Measurements from ENCODE around the gene PMP22.

PMP22 gene

DNA sequence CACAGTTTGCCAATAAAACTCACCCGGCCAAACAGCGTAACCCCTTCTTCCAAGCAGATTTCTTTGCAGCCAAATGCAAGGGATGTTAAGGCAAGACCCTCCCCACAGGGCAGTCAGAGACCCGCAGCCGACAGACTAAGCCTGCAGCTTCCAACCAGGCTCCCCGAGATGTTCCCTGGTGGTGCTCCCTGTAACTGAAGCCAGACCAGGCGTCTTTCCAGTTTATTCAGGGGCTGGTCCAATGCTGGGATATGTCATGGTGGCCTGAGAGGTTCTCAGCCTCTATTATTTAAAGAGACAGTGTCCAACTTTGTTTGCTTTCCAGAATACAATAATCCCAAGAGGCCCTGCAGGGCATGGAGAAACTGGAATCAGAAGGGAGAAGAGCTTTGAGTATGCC is at the start of gene PMP22:
TSS of gene PMP22 (minus strand) at position 196 of the 400 bp plus-strand sequence. CDS start 4,599 bp downstream, outside the sequence.
- no peaks in the 10 kb centered on the region for H3K9me3 ChIP-seq
- no peaks in the 10 kb centered on the region for H3K27me3 ChIP-seq (ENCODE audit: low read depth)
- in situ Hi-C loops (cut with MboI; ENCODE audit: low sequenced_read_pairs), result no loop called here
- no peak within 1 kb of the TSS for H3K4me3 ChIP-seq
- H3K4me1 ChIP-seq, result peaks cover 9% of the 10 kb centered on the region
- DNase-seq (ENCODE audit: low spot score in 2 of 2), result no peak
- H3K36me3 ChIP-seq (replicated peaks), result no peaks in the 10 kb centered on the region; the same call in 1 of the 2 replicates

DNA sequence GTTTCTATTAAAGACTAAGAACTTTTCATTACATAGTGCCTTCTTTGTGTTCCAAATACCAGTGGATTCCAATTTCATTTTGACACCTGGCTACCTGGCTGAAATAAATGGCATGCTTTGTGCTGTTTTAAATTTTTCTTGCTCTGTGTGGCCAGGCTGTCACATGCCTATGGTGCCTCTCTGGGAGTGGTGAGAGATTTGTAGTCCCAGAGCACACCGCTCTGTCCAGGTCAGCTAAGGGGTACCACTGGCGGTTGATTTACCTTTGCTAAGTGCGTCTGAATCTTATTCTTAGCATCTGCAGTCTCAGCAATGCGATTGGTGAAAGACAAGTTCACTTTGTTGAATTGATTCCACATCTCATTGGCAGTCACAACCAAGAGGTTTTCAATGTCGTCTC is 46.9 kb upstream of the PMP22 start:
- DNase-seq (ENCODE audit: low spot score in 2 of 2), result no peak
- no peaks in the 10 kb centered on the region for H3K36me3 ChIP-seq (replicated peaks)
- no peak overlapping the region for H3K4me3 ChIP-seq
- H3K4me1 ChIP-seq, result no peaks in the 10 kb centered on the region
- no peaks in the 10 kb centered on the region for H3K9me3 ChIP-seq
- H3K27me3 ChIP-seq (ENCODE audit: low read depth), result peaks cover 2% of the 10 kb centered on the region; the same call in 1 of the 2 replicates
- in situ Hi-C loops (cut with MboI; ENCODE audit: low sequenced_read_pairs), result no loop called here

DNA sequence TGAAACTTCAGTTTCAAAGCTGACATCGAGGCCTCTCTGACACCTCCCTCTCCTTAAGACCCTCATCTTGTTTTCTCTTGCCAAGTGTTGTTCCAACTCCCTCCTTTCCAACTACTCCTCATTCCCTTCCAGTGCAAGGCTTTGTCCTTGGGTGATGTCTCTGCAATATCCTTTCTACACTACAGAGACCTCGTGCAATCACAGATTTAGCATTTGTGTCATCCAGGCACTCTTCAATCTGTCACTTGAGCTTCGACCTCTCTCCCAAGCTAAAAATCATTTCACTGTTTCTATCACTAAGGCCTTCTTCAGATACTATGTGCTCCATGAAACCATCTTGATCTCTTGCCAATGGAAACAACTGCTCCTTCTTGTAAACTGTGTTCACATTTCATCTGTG is 44.7 kb upstream of the PMP22 start:
- Histone ChIP-seq H3K4me3 (no peak overlapping the region), H3K27me3 (ENCODE audit: low read depth) (peaks cover 2% of the 10 kb centered on the region; the same call in 1 of the 2 replicates), H3K36me3 (replicated peaks) (no peaks in the 10 kb centered on the region), H3K9me3 (no peaks in the 10 kb centered on the region), H3K4me1 (peaks cover 13% of the 10 kb centered on the region)
- no peak for DNase-seq (ENCODE audit: low spot score in 2 of 2)
- in situ Hi-C loops (cut with MboI; ENCODE audit: low sequenced_read_pairs), result no loop called here

DNA sequence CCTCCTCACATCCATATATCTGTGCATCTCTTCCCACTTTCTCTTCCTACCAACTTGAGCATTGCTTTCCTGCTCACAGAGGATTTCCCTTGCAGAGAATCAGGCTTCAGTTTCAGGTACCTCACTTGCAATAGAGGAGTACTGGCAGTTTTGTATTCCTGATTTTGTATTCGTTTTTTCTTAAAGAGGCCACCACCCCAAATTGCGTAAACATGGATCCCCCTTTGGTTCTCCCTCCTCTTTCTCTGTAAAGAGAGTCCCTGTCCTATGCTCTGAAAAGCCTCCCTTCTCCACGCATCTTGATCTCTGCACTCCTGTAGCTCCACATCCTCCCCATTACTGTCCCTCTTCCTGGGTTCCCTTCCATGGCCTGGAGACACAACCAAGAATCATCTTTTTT is 44.1 kb upstream of the PMP22 start:
- no peak overlapping the region for H3K4me3 ChIP-seq
- peaks cover under 1% of the 10 kb centered on the region; the same call in 1 of the 2 replicates for H3K27me3 ChIP-seq (ENCODE audit: low read depth)
- in situ Hi-C loops (cut with MboI; ENCODE audit: low sequenced_read_pairs), result no loop called here
- peaks cover 18% of the 10 kb centered on the region for H3K4me1 ChIP-seq
- no peaks in the 10 kb centered on the region for H3K9me3 ChIP-seq
- no peak for DNase-seq (ENCODE audit: low spot score in 2 of 2)
- no peaks in the 10 kb centered on the region for H3K36me3 ChIP-seq (replicated peaks)

DNA sequence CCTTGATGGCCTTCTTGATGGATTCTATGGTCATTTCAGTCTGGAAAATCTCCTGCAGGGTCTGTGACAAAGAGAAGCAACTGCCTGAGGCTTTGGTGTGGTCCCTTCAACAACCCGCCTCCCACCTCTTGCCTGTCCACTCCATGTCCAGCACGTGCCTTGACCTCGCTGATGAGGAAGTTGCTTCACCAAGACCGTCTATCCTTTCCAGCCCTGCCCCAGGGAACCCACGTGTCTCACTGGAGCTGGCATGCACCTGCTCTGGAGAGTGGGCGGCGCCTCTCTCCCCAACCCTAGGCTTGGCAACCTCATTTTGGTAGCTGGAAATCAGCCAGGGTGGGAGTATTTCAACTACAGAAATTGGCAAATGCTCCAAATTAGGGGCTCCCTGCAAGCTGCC is 43.6 kb upstream of the PMP22 start:
- no peak for DNase-seq (ENCODE audit: low spot score in 2 of 2)
- H3K36me3 ChIP-seq (replicated peaks), result no peaks in the 10 kb centered on the region
- H3K9me3 ChIP-seq, result no peaks in the 10 kb centered on the region
- peaks cover 23% of the 10 kb centered on the region for H3K4me1 ChIP-seq
- in situ Hi-C loops (cut with MboI; ENCODE audit: low sequenced_read_pairs), result no loop called here
- no peaks in the 10 kb centered on the region; the same call in 1 of the 2 replicates for H3K27me3 ChIP-seq (ENCODE audit: low read depth)
- H3K4me3 ChIP-seq, result no peak overlapping the region

DNA sequence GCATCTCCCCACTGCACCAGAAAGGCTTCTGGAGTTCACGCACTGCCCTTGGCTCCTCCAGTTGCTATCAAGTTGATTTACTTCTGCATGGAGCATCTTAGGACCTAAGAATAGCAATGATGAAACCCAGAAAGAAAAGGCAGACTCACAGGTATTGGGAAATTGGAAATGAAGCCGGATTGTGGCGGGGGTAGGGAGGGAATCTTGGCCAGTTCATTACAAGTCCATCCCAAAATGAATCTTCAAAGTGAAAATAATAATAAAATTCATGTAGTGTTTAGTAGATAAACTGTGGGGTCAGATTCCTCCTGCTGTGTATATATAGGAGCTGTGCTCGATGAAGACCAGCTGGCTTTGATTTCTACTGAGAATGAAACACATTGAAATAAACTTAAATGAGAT is 42.6 kb upstream of the PMP22 start:
- Histone ChIP-seq H3K36me3 (replicated peaks) (no peaks in the 10 kb centered on the region), H3K9me3 (no peaks in the 10 kb centered on the region), H3K4me1 (peaks cover 33% of the 10 kb centered on the region), H3K4me3 (no peak overlapping the region), H3K27me3 (ENCODE audit: low read depth) (no peaks in the 10 kb centered on the region; the same call in 1 of the 2 replicates)
- in situ Hi-C loops (cut with MboI; ENCODE audit: low sequenced_read_pairs), result no loop called here
- no peak for DNase-seq (ENCODE audit: low spot score in 2 of 2)

DNA sequence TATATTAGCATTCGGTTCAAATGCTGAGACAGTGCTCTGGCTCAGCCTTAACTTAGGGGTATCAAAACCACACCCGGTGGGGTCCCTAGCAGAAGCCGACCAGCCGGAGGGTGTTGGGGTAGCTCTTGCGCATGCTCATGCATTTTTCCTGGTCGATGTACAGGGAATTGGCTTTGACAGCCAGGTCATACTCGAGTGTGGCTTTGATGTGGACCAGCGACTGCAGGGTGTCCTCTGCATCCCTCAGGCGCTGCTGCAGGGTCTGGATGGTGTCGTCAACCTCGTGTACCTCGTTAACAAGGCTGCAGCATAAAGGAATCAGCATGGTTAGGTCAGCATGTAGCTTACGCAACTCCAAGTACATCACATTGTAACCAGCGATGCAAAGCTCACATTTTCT is 38.7 kb upstream of the PMP22 start:
- no peak overlapping the region for H3K4me3 ChIP-seq
- DNase-seq (ENCODE audit: low spot score in 2 of 2), result peak in 1 of 2 experiments; percentile 50
- no peaks in the 10 kb centered on the region for H3K36me3 ChIP-seq (replicated peaks)
- no peaks in the 10 kb centered on the region for H3K9me3 ChIP-seq
- in situ Hi-C loops (cut with MboI; ENCODE audit: low sequenced_read_pairs), result no loop called here
- H3K4me1 ChIP-seq, result peaks cover 33% of the 10 kb centered on the region
- no peaks in the 10 kb centered on the region for H3K27me3 ChIP-seq (ENCODE audit: low read depth)

DNA sequence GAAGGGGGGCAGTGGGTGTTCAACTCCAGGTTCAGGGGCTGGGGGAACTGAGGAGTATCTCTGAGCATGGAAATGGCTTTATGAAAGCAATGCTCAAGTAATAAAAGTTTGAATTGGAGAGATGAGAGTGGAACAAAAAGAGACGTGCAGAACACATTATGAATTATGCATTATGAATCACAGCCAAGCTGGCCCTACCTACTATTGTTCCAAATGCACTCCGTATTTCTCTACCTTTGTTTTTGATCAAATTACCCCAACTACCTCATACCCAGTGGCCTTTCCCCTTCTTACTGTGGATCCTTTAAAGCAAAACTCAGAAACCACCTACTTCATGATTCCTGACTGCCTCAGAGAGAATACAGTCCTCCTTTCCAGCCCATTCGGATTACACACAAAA is 38.1 kb upstream of the PMP22 start:
- Histone ChIP-seq H3K4me3 (no peak overlapping the region), H3K36me3 (replicated peaks) (no peaks in the 10 kb centered on the region), H3K4me1 (peaks cover 33% of the 10 kb centered on the region), H3K27me3 (ENCODE audit: low read depth) (no peaks in the 10 kb centered on the region), H3K9me3 (no peaks in the 10 kb centered on the region)
- in situ Hi-C loops (cut with MboI; ENCODE audit: low sequenced_read_pairs), result no loop called here
- no peak for DNase-seq (ENCODE audit: low spot score in 2 of 2)

DNA sequence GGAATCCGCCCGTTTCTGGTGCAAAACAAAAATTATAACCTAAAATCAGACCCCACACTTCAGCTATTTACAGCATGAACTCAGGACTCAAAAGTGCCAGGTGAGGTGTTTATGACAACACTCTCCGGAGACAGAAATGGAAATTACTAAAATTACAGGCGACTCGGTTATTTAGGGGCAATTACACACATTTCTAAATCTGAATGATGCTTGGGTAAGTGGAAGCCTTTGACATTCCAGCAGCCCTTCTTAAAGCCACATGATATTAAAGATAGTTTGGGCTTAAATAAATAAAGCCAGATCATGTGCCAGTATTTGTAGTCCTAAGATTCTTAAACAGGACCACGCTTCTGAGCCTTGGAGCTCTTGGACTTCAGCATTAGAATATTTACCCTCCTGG is 36.7 kb upstream of the PMP22 start:
- no peak overlapping the region for H3K4me3 ChIP-seq
- no peak for DNase-seq (ENCODE audit: low spot score in 2 of 2)
- H3K4me1 ChIP-seq, result peaks cover 33% of the 10 kb centered on the region
- in situ Hi-C loops (cut with MboI; ENCODE audit: low sequenced_read_pairs), result no loop called here
- H3K9me3 ChIP-seq, result no peaks in the 10 kb centered on the region
- no peaks in the 10 kb centered on the region for H3K27me3 ChIP-seq (ENCODE audit: low read depth)
- H3K36me3 ChIP-seq (replicated peaks), result no peaks in the 10 kb centered on the region

DNA sequence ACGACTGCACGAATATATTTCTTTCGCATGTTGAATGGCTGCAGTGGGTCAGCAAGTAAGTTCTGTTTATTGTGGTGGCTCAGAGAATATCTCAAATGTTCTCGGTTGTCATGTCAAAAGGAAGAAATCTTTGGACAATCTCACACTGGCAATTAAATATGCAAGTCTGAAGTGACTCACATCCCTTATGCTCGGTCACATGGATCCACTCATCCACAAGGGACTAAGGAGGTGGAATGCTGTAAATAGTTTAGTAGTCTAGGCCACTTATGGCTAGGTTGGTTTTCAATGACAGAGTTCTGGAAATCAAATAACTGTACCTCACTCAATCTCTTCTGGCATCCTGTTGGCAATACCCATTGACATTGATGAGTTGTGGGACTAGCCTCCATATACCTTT is 33.0 kb upstream of the PMP22 start:
- Histone ChIP-seq H3K27me3 (ENCODE audit: low read depth) (no peaks in the 10 kb centered on the region), H3K4me3 (no peak overlapping the region), H3K9me3 (no peaks in the 10 kb centered on the region), H3K4me1 (peaks cover 4% of the 10 kb centered on the region), H3K36me3 (replicated peaks) (no peaks in the 10 kb centered on the region)
- in situ Hi-C loops (cut with MboI; ENCODE audit: low sequenced_read_pairs), result no loop called here
- no peak for DNase-seq (ENCODE audit: low spot score in 2 of 2)

DNA sequence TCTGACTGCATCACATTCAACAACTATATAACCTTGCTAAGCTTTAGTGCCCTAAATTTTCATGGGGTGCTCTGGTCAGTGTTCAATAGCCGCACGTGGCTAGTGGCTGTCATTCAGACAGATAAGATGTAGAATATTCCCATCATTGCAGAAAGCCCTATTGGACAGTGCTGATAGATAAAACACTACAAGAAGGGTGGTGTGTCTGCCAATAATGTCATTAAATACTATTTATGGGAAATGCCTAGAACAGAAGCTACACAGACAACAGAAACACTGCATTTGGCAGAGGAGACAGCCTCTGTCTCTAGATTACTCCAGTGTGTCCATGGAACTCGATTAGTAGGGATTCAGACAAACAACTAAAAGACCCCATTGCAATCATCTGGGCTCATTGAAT is 28.4 kb upstream of the PMP22 start:
- in situ Hi-C loops (cut with MboI; ENCODE audit: low sequenced_read_pairs), result no loop called here
- H3K9me3 ChIP-seq, result no peaks in the 10 kb centered on the region
- H3K4me3 ChIP-seq, result no peak overlapping the region
- H3K27me3 ChIP-seq (ENCODE audit: low read depth), result no peaks in the 10 kb centered on the region
- no peak for DNase-seq (ENCODE audit: low spot score in 2 of 2)
- H3K4me1 ChIP-seq, result no peaks in the 10 kb centered on the region
- H3K36me3 ChIP-seq (replicated peaks), result no peaks in the 10 kb centered on the region

DNA sequence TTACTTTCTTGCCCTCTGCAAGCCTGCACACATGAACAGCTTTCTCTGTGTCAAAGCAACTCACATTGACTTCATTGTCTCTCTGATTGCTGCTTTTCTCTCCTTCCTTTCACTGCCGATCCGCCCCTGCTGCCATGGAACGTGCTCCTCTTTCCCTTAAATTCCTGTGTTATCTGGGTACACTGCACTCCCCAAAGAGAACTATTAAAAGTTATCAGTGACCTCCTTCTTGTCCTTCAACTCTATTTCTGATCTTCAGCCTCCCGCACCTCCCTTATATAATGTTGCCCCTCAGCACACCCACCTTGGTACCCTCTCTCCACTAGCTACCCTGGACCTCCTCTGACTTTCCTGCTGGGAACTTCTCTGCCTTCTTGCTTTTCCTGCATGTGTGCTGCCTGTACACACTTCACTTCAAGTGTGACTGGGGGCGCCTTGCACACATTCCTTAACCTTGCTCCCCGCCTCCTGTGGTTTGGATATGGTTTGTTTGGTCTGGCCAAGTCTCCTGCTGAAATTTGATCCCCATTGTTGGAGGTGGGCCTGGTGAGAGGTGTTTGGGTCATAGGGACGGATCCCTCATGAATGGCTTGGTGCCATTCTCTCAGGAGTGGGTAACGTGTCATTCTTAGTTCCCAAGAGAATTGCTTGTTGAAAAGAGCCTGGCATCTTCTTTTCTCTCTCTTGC is 26.7 kb upstream of the PMP22 start:
- Histone ChIP-seq H3K9me3 (no peaks in the 10 kb centered on the region), H3K27me3 (ENCODE audit: low read depth) (no peaks in the 10 kb centered on the region), H3K4me1 (no peaks in the 10 kb centered on the region), H3K36me3 (replicated peaks) (no peaks in the 10 kb centered on the region), H3K4me3 (no peak overlapping the region)
- DNase-seq (ENCODE audit: low spot score in 2 of 2), result no peak
- in situ Hi-C loops (cut with MboI; ENCODE audit: low sequenced_read_pairs), result no loop called here

DNA sequence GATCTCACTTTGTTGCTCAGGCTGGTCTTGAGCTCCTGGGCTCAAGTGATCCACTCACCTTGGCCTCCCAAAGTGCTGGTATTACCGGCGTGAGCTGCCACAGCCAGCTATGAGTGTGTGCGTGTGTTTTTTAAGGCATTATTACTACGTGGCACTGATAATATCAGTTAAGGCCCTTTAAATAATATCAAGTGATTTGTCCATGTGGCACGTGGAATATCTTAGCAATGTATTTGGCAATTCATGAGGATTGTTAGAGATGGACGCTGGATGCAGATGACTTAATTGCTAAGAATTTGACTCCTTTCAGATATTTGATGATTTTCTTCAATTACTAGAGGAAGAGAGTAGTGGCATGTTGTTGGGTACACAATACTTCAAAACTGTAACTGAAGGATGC is 25.5 kb upstream of the PMP22 start:
- no peaks in the 10 kb centered on the region for H3K27me3 ChIP-seq (ENCODE audit: low read depth)
- no peaks in the 10 kb centered on the region for H3K9me3 ChIP-seq
- no peaks in the 10 kb centered on the region for H3K4me1 ChIP-seq
- no peak overlapping the region for H3K4me3 ChIP-seq
- in situ Hi-C loops (cut with MboI; ENCODE audit: low sequenced_read_pairs), result no loop called here
- no peaks in the 10 kb centered on the region for H3K36me3 ChIP-seq (replicated peaks)
- DNase-seq (ENCODE audit: low spot score in 2 of 2), result no peak

DNA sequence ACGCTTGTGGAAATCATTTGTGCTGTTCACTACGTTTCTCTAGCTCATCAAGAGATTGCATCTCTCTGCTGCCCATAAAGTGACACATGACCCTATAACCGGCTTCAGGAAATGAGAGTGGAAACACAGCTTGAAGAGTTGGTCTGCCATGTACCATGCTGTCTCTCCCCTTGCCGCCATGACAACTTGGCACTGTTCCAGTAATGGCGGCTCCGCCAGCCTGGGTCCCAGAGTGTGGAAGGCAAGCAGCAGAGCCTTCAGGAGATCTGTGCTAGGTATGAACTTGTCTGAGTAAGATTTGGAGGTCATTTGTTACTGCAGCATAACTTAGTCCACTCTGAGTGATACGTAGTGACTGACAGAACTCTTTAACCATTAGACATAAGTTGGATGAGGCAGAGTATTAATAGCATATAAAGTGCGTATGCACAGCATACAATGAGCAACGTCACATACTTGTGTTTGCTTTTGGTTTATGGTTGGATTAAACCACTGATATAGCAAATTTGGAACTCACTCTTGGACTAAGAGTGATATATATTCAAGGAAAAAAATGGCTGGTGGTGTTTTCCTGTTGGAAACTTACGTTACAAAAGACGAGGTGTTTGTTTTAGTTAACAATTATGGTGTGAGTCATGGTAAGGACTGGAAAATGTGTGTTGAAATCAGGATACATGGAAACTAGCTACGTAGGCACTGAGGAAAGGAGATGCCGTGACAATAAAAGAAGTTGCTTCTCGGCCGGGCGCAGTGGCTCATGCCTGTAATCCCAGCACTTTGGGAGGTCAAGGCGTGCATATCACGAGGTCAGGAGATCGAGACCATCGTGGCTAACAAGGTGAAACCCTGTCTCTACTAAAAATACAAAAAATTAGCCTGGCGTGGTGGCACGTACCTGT is 24.4 kb upstream of the PMP22 start:
- in situ Hi-C loops (cut with MboI; ENCODE audit: low sequenced_read_pairs), result no loop called here
- no peaks in the 10 kb centered on the region for H3K9me3 ChIP-seq
- H3K36me3 ChIP-seq (replicated peaks), result no peaks in the 10 kb centered on the region
- DNase-seq (ENCODE audit: low spot score in 2 of 2), result no peak
- H3K4me3 ChIP-seq, result no peak overlapping the region
- no peaks in the 10 kb centered on the region for H3K4me1 ChIP-seq
- H3K27me3 ChIP-seq (ENCODE audit: low read depth), result no peaks in the 10 kb centered on the region
